ENCODE data around the gene NCR1. TPM values are rescaled to one million over a fixed set of nuclear protein-coding genes. Genes with fewer than 3 reads are reported as not detected.

The NCR1 gene
- total and polyA plus RNA-seq, 2 of the 8 experiments (the other 6 are each of a cell fraction or from before 2014, with no cell fraction given): 1.5 to 5.1 TPM

- Histone ChIP-seq H2BK120ac (replicated peaks; ENCODE audit: low read depth, low read length) (no peak overlapping the region), H2AK5ac (ENCODE audit: low read depth, low read length) (no peak overlapping the region), H3K14ac (ENCODE audit: insufficient read length) (no peak overlapping the region), H2BK5ac (ENCODE audit: low read depth, low read length) (no peak overlapping the region), H3K27ac (ENCODE audit: low read depth, low read length) (no peak overlapping the region), H3K4me3 (ENCODE audit: extremely low read depth in 1 of 4, insufficient read depth in 2 of 4, low read depth in 3 of 4, low read length in 4 of 4) (no peak overlapping the region), H4K91ac (replicated peaks; ENCODE audit: insufficient read length, low read length) (no peak overlapping the region), H2BK20ac (ENCODE audit: low read length) (no peak overlapping the region), H3K18ac (ENCODE audit: extremely low read depth, low read length) (no peak overlapping the region), H3K4me2 (ENCODE audit: insufficient read depth in 1 of 2, low read depth in 2 of 2, low read length in 2 of 2) (no peak overlapping the region), H3K23ac (ENCODE audit: insufficient read length) (no peak overlapping the region), H2AFZ (ENCODE audit: low read length) (no peak overlapping the region), H3K56ac (replicated peaks; ENCODE audit: insufficient read length, low read depth, low read length) (no peak overlapping the region), H3K9ac (replicated peaks in 1 of 4; ENCODE audit: extremely low read depth in 1 of 4, low read depth in 3 of 4, low read length in 3 of 4) (no peak overlapping the region), H3K4ac (replicated peaks; ENCODE audit: insufficient read length, low read depth, low read length) (no peak overlapping the region), H3K9me3 (ENCODE audit: insufficient read depth in 2 of 2, low read depth in 1 of 2, low read length in 1 of 2) (no peaks in the 10 kb centered on the region), H3K27me3 (replicated peaks in 1 of 4; ENCODE audit: control insufficient read depth in 3 of 4, extremely low read depth in 1 of 4, insufficient read depth in 3 of 4, low read length in 3 of 4) (no peaks in the 10 kb centered on the region), H3K79me2 (ENCODE audit: control insufficient read depth in 1 of 2, insufficient read depth in 2 of 2, low read length in 2 of 2) (no peaks in the 10 kb centered on the region), H4K8ac (ENCODE audit: extremely low read depth, insufficient read depth, low read length) (no peak overlapping the region), H3K79me1 (ENCODE audit: low read depth, low read length) (no peaks in the 10 kb centered on the region), H3K23me2 (ENCODE audit: low read depth, low read length) (no peaks in the 10 kb centered on the region), H4K5ac (ENCODE audit: insufficient read length, low read depth, low read length) (no peak overlapping the region), H3K4me1 (replicated peaks in 1 of 4; ENCODE audit: control insufficient read depth in 3 of 4, insufficient read depth in 4 of 4, low read length in 3 of 4) (peaks cover 2 to 10% (median 5%) of the 10 kb centered on the region in 4 experiments; a peak in 4 of 7 replicates), H2BK15ac (ENCODE audit: low read length) (no peak overlapping the region), H4K20me1 (replicated peaks in 1 of 2; ENCODE audit: control insufficient read depth in 1 of 2, insufficient read depth in 2 of 2, low read length in 2 of 2) (no peaks in the 10 kb centered on the region), H2BK12ac (ENCODE audit: low read depth, low read length) (no peak overlapping the region), H3K36me3 (ENCODE audit: control insufficient read depth in 2 of 4, insufficient read depth in 4 of 4, low read length in 3 of 4) (no peaks in the 10 kb centered on the region)
- DNase-seq (ENCODE audit: low read depth in 1 of 2, low spot score in 2 of 2): no peak
- ChIA-PET POLR2A (ENCODE audit: partially characterized antibody) (interaction anchor here (1.1 kb wide), 1 partner anchor 15 kb away, joined by 3 read pairs; no protein-coding TSS in a partner anchor), CTCF (ENCODE audit: partially characterized antibody) (interaction anchor here (0.7 to 2.6 kb wide), 7 partner anchors 9 to 995 kb away, joined by 3 to 11 read pairs (median 4); no protein-coding TSS in a partner anchor)
- 79% methylated on average over 3 of the region's 3 CpGs; no CpG with 5 or more reads in 1 of the 2 experiments for WGBS, 2 experiments (ENCODE audit: extremely low coverage in 1 of 2, insufficient coverage in 1 of 2, insufficient read length in 1 of 2, insufficient replicate concordance in 2 of 2, low coverage in 1 of 2, low lambda C conversion rate in 2 of 2, missing lambda C conversion rate in 1 of 2)
- TF ChIP-seq MAFK (IDR thresholded peaks at IDR 0.05; ENCODE audit: low read depth, low read length): no peak
- TF ChIP-seq HDAC2 (IDR thresholded peaks at IDR 0.05; ENCODE audit: borderline replicate concordance in 1 of 2, low read depth in 2 of 2, low read length in 2 of 2): no peak
- no peak for FAIRE-seq
Observed at GRCh38 chr19:54902061-54902460, 3.9 kb upstream of the NCR1 start.

Measured in H1 (cell line).